Measurements from ENCODE around the gene ANKRD37. TPM values are rescaled to one million over a fixed set of nuclear protein-coding genes. Genes with fewer than 3 reads are reported as not detected.

Gene ANKRD37
- total and polyA plus RNA-seq, 8 donors: 5.2 to 25.3 (median 14.9) TPM

DNA sequence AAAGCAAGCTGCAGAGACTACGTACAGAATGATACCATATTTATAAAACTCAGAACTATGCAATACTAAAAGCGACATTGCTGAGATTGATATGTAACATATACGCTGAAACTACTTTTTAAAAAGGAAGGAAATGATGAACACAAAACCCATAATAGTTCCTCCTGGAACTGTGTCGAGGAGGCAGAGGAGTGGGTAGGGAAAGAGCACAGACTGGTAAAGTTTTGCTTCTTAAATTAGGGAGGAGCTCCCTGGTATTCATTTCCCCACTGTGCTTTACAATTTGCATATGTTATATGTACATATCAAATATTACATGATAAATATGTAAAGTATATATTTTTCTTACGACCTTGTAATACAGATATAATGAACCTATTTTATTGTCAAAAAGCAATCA is 15.2 kb downstream of the ANKRD37 start:
- Histone ChIP-seq H3K9me3 (no peaks in the 10 kb centered on the region), H3K27me3 (no peaks in the 10 kb centered on the region), H3K4me3 (no peak overlapping the region), H3K27ac (no peak overlapping the region), H3K36me3 (peaks cover 0 to 45% of the 10 kb centered on the region in 2 donors), H3K4me1 (peaks cover 0 to 4% of the 10 kb centered on the region in 2 donors)
- no peak for DNase-seq
- TF ChIP-seq, protein P1, sequence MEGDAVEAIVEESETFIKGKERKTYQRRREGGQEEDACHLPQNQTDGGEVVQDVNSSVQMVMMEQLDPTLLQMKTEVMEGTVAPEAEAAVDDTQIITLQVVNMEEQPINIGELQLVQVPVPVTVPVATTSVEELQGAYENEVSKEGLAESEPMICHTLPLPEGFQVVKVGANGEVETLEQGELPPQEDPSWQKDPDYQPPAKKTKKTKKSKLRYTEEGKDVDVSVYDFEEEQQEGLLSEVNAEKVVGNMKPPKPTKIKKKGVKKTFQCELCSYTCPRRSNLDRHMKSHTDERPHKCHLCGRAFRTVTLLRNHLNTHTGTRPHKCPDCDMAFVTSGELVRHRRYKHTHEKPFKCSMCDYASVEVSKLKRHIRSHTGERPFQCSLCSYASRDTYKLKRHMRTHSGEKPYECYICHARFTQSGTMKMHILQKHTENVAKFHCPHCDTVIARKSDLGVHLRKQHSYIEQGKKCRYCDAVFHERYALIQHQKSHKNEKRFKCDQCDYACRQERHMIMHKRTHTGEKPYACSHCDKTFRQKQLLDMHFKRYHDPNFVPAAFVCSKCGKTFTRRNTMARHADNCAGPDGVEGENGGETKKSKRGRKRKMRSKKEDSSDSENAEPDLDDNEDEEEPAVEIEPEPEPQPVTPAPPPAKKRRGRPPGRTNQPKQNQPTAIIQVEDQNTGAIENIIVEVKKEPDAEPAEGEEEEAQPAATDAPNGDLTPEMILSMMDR (IDR thresholded peaks at IDR 0.05): no peak
- no peak for ATAC-seq
- intact Hi-C loops (cut with DNase I): no loop called here

GRCh38 chr4:185412412-185412811 is 15.8 kb downstream of the ANKRD37 start:
- Histone ChIP-seq H3K4me1 (peaks cover 0 to 4% of the 10 kb centered on the region in 2 donors), H3K27ac (no peak overlapping the region), H3K27me3 (no peaks in the 10 kb centered on the region), H3K4me3 (no peak overlapping the region), H3K36me3 (peaks cover 0 to 50% of the 10 kb centered on the region in 2 donors), H3K9me3 (no peaks in the 10 kb centered on the region)
- intact Hi-C loops (cut with DNase I): no loop called here
- ATAC-seq (peak; percentile 47), DNase-seq (no peak)
- TF ChIP-seq, protein P1 (IDR thresholded peaks at IDR 0.05): no peak

DNA sequence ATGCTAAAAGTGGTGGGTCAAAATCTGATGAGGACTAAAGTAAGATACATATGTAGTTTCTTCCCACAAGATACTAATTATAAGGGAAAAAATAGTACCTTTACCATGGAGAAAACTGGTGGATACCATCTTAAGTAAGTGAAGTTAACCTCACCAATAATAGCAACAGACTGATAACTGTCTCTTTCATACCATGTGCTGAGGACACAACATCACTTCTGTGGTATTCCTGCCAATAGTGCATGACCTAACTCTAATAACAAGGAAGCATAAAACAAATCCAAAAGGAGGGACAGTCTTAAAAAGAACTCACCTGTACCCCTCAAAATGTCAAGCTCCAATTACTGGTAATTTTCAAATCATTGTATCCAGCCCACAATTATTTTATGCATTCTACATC is 20.3 kb downstream of the ANKRD37 start:
- Histone ChIP-seq H3K4me3 (no peak overlapping the region), H3K36me3 (peaks cover 0 to 37% of the 10 kb centered on the region in 2 donors), H3K27ac (no peak overlapping the region), H3K4me1 (peaks cover 0 to 7% of the 10 kb centered on the region in 2 donors), H3K27me3 (no peaks in the 10 kb centered on the region), H3K9me3 (no peaks in the 10 kb centered on the region)
- TF ChIP-seq, protein P1 (IDR thresholded peaks at IDR 0.05): no peak
- DNase-seq (no peak), ATAC-seq (no peak)
- intact Hi-C loops (cut with DNase I): no loop called here

GRCh38 chr4:185421366-185422124 is 24.9 kb downstream of the ANKRD37 start:
- H3K27ac ChIP-seq: no peak overlapping the region
- no peaks in the 10 kb centered on the region for H3K27me3 ChIP-seq
- H3K9me3 ChIP-seq: no peaks in the 10 kb centered on the region
- no peak overlapping the region for H3K4me3 ChIP-seq
- ATAC-seq (no peak), DNase-seq (peak in 2 of 4 donors; percentile 51 to 60)
- H3K36me3 ChIP-seq: peaks cover 0 to 17% of the 10 kb centered on the region in 2 donors
- intact Hi-C loops (cut with DNase I): no loop called here
- TF ChIP-seq, protein P1 (IDR thresholded peaks at IDR 0.05): no peak
- H3K4me1 ChIP-seq: peaks cover 3 to 23% of the 10 kb centered on the region in 2 donors

- intact Hi-C loops (cut with DNase I): no loop called here
- Histone ChIP-seq H3K27me3 (no peaks in the 10 kb centered on the region), H3K4me3 (peak overlapping the region; percentile 59 to 76), H3K4me1 (peaks cover 3 to 23% of the 10 kb centered on the region in 2 donors), H3K27ac (peak overlapping the region; percentile 90 to 97), H3K36me3 (no peaks in the 10 kb centered on the region), H3K9me3 (no peaks in the 10 kb centered on the region)
- TF ChIP-seq, protein P1 (IDR thresholded peaks at IDR 0.05): no peak
- DNase-seq: peak in 1 of 4 donors; percentile 49
- peak; percentile 40 for ATAC-seq
These were observed 28.4 kb downstream of the ANKRD37 start for GRCh38 chr4:185424905-185425646.
